GM21717 (cell line): ENCODE measurements around the gene PNPO.
A peak's percentile ranks its signal among the peaks of the same experiment; 100 is the strongest.

ENCODE experiments used
- ATAC-seq: cut with Tn5 transposase; IDR thresholded peaks from one replicate; pipeline ENCODE4 v1.9.1; 2021; ENCODE audit warnings: mild to moderate bottlenecking, moderate library complexity; ENCODE audit not compliant: unreplicated experiment

The PNPO gene

GRCh38 chr17:47941246-47942095 lies at the start of gene PNPO:
TSS of gene PNPO (plus strand) at chr17:47941571. CDS start at chr17:47941676, 105 bp downstream.
- peak; percentile 88 for ATAC-seq

DNA sequence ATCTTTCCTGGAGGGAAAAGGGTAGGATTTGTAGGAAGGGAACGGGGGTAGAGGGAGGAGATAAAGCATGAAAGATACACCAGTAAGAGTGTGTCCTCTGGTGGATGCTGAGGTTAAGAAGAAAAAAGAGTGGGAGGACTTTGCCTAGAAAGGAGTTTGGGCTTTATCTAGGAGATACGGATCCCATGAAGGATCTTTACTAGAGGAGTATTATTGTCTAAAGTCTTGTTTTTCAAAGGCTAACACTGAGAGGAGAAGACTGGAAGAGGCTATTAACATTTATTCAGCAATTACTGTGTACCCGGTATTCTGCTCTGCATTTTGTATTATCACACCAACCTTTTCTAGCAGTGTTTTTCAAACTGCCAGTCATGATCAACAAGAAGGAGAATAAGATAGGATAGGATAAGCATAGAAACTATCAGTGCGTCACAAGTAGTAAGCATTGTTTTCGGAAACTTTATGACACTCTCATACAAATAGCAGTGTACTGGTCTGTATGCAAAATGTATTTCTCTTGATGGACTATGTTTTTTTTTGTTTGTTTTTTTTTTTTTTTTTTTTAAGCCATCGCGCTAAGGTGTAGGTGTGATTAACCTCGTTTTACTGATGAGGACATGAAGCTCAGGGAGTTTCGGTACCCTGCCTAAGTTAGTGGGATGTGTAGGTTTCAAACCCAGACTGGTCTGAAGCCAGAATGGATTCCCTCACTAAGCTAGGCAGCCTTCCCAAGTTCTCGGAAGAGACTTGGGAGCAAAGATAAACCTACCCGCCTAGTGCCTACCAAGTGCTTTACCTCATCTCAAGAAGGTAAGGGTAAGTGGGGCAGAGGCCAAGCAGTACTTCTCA lies 46.6 kb upstream of the PNPO start:
- no peak for ATAC-seq

GRCh38 chr17:47895347-47895855 lies 46.0 kb upstream of the PNPO start:
- ATAC-seq = no peak

DNA sequence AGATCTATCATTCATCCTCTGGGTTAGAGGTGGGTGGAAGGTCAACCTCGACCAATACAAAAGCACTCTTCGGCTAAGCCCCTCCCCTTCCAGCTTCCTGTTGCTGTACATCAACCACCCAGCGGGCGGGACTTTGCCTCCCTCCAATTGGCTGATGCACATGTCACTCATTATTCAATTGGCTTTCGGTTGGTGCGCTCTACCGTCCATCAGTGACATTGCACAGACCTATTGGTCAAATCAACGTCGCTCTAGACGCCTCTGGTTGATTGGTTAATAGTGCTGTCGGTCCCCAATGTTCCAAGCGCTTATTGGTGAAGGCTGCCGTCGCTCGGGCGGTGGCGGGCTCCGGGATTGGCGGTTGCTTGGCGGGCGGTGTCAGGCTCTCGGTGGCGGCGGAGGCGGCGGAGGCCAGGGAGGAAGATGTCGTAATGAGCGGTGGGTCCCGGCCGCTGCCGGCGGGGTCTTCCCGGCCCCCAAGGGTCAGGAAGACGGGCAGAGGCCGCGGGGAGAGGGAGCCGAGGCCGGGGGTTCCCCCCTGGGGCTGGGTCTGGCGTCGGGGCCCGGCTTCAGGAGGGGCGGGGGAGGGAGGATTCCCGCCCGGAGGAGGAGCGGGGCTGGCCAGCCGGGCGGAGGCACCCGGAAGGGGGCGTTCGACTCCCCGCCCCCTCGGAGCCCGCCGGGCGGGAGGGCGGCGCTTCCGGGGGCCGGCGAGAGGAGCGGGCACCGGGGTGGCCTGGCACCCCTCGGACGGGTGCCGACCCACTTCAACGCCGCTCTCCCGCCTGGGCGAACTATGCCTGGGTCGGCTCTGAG lies 45.3 kb upstream of the PNPO start, which contains the start of gene SP2:
Gene SP2 (plus strand): TSS at position 381 of the 816 bp plus-strand sequence. CDS start 51 bp downstream, at position 432.
- peak; percentile 85 for ATAC-seq

GRCh38 chr17:47896672-47897490 lies 44.5 kb upstream of the PNPO start:
- no peak for ATAC-seq

DNA sequence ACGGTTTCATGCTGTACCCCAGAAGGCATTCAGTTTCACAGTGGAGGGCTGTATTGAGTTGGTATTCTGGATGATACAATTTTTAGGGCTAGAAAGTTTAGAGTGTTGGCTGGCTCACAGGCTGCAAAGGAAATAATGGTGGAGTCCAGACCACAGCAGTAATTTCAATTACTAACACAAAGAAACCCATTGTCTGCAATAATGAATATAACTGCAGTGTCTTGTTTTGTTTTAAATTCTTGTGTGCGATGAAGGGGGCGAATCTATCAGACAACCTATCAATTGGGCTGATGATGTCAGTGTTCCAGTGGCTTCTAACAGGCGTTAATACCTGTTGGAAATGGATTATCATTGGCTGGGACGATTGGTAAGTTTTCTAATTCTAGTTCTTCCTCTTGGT lies 43.8 kb upstream of the PNPO start:
- ATAC-seq = no peak

DNA sequence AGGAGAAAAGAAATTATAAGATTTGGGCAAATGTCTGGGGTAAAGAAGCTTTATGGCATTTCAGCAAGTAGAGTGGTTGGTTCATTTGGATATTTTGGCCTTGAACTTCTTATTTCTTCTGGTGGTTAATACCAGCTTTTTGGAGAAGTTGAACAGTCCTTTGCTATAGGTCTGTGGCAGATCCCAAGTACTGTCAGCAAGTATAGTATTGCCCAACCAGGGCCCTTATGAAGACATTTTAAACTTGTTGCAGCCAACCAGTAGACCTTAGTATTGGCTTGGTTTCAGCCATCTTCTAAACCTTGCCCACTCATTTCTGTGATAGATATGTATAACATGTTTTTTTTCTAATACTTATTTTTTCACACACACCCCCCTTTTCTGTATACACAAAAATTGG lies 43.1 kb upstream of the PNPO start:
- ATAC-seq = no peak

GRCh38 chr17:47899643-47900042 lies 41.7 kb upstream of the PNPO start:
- no peak for ATAC-seq

- no peak for ATAC-seq
Observed at GRCh38 chr17:47901423-47901822, 39.9 kb upstream of the PNPO start.

- no peak for ATAC-seq
Observed at GRCh38 chr17:47902039-47902744, 39.2 kb upstream of the PNPO start.

DNA sequence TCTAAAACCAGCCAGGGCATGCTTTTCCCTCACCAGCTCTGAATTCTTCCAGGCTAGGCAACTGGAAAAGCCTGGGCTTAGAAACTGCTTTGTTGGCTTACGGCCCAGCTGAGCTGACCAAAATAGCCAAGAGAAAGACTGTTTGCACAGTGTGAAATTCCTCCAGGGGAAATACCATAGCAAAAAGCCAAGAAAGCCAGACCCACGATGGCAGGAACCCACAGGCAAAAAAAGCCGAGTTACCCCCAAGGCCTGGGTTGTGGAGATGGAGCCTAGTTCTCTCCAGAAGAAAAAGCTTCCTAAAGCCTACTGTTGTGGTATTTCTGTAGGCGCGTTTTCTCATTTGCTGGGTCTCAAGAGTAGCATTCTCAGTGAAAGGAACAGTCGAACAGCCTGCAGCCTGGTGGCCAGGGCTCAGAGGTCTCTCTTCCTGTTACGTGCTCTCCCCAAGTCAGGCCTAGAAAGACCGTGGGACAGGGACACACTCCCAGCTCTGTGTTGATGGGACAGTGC lies 36.1 kb upstream of the PNPO start:
- ATAC-seq = no peak

- no peak for ATAC-seq
Observed at GRCh38 chr17:47906443-47906842, 34.9 kb upstream of the PNPO start.

DNA sequence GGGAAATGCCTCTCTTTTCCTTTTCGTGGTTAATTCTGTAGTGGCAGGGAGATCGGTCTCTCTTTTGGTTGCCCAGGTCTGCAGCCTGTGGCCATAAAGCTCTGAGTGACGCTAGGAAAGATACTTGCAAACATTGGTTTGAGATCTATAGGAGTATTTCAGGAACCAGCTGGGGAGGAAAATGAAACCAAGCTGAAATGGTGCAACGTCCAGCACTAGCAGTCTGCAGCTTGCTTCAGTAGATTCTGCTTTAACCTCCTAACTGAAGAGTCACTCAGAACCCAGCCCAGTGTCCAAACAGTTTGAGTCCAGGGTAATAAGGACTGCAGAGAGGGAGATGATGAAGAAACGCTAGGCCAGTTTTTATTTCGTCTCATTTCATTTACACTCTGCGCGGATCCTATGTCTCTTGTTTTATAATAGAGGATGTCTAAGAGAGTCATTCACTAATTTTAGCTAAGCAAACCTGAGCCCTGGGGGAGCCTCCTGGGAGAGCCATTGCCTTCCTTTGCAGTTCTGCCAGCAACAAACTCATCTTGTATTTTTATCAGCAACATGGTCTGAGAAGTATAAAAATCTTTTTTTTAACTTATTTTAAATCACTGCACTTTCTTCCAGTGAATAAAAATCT lies 33.3 kb upstream of the PNPO start:
- no peak for ATAC-seq

DNA sequence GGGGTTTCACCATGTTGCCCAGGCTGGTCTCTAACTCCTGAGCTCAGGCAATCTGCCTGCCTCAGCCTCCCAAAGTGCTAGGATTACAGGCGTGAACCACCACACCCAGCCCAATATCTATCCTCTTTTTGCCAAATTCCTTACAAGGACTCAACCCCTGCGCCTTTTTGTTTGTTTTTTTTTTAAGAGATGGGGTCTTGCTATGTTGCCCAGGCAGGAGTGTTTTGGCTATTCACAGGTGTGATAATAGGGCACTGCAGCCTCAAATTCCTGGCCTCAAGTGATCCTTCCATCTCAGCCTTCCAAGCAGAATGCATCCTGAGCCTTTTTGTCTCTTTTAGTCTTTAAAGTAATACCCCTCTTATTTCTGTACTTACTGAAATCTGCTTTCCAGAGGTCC lies 28.3 kb upstream of the PNPO start:
- no peak for ATAC-seq

GRCh38 chr17:47914306-47914948 lies 26.9 kb upstream of the PNPO start:
- ATAC-seq = no peak

DNA sequence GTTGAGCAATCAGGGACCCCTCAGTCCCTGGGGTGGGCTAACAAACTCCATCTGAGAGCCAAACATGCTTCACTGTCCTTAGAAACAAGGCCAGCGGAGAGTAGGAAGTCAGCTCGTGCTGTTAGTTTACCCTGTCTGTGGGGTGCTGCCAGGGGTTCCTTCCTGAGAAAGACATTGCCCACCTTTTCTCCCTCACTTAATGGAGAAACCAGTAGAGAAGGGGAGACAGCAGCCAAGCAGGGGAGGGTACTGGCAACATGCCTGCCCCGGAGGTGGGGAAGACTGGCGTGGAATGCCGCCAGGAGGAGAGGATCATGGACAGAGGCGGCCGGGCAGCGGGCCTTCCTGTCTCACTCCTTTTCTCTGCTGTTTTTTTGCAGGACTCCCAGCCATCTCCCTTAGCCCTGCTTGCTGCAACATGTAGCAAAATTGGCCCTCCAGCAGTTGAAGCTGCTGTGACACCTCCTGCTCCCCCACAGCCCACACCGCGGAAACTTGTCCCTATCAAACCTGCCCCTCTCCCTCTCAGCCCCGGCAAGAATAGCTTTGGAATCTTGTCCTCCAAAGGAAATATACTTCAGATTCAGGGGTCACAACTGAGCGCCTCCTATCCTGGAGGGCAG lies 25.5 kb upstream of the PNPO start:
- ATAC-seq = no peak

DNA sequence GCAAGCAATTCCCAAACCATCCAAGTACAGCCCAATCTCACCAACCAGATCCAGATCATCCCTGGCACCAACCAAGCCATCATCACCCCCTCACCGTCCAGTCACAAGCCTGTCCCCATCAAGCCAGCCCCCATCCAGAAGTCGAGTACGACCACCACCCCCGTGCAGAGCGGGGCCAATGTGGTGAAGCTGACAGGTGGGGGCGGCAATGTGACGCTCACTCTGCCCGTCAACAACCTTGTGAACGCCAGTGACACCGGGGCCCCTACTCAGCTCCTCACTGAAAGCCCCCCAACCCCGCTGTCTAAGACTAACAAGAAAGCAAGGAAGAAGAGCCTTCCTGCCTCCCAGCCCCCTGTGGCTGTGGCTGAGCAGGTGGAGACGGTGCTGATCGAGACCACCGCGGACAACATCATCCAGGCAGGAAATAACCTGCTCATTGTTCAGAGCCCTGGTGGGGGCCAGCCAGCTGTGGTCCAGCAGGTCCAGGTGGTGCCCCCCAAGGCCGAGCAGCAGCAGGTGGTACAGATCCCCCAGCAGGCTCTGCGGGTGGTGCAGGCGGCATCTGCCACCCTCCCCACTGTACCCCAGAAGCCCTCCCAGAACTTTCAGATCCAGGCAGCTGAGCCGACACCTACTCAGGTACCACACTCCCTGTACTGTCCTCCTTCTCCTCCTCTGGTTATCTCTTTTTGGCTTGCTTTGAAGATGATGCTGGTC lies 24.7 kb upstream of the PNPO start:
- ATAC-seq = no peak
